ENCODE data around the gene RIPOR3.
"Not testable (repeated sequence)": the region's sequence is repeated elsewhere in the genome, so short reads cannot be mapped to it uniquely, and the experiment has no call there.

The RIPOR3 gene

GRCh38 chr20:50541606-50542041 lies 149.7 kb downstream of the RIPOR3 start:
- DNase-seq = peak; percentile 82 to 84

- no peak for DNase-seq
Observed at GRCh38 chr20:50540620-50541605, 150.4 kb downstream of the RIPOR3 start.

DNA sequence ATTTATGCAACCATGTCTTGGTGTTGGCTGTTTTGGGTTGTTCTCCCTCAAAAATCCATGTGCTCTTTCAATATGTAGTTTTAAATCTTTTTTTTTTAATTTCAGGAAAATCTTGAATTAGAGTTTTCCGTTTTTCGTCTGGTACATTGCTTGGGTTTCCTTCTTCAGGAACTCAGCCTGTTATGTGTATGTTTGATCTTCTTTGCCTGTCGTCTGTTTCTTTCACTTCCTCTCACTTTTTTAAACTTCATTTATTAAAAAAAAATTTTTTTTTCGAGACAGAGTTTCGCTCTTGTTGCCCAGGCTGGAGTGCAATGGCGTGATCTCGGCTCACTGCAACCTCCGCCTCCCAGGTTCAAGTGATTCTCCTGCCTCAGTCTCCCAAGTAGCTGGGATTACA lies 151.5 kb downstream of the RIPOR3 start:
- not testable (repeated sequence) for DNase-seq

DNA sequence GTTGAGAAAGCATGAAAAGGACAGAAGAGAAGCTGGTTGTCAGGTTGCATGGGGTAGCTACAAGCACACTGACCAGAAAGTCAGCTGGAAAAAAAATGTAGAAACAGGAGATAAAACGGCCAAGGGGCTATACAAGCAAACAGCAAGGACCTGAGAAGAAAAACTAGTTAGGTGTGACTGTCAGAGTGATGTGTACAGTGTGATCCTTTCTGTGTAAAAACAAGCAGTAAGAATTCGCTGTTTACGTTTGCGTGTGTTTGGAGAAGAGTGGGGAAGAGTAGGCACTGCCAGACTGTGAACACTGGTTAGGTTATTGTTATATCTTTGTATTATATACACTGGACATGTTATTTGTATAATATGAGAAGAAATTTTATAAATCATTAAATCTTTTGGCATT lies 153.1 kb downstream of the RIPOR3 start:
- DNase-seq = no peak

DNA sequence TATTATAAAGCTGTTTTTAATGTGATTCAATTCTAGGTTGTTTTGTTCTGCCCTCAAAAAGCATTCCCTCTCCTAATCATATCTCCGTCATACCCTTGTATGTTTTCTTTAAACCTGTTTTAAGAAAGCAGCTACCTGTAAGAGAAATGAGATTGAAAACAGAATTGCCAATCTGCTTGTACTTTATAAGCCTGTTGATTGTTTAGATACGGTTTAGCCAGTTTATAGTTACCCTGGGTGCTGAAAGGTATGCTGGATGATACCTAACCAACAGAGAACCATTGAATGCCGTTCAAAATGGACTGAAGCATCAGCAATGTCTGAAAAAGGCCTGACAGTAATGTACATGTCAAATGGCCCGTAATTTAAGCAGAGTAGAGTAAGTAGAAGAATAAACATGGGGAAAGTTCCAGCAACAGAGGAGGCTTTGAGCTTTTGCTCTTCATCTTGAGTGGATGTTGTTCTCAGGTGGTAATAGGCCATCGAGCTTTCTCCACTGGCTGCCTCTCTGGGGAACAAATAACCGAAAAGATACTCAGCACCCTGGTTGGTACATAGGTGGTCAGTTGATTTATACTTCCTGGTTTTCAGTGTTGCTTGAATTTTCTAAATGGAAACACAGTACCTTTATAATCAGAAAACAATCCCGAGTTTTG lies 153.7 kb downstream of the RIPOR3 start:
- no peak for DNase-seq

- DNase-seq = no peak
Observed at GRCh38 chr20:50536333-50536732, 155.0 kb downstream of the RIPOR3 start.

All from Kasumi-1 (cell line).